Astrocyte (in vitro differentiated cells and primary cell): Measurements from ENCODE around the gene VAV2. TPM values are rescaled to one million over a fixed set of nuclear protein-coding genes. Genes with fewer than 3 reads are reported as not detected.

Experiments used
- DNase-seq: peaks from one replicate; pipeline ENCODE4 v3.0.0-alpha.2; 2010; ENCODE audit warnings: low read depth
- FAIRE-seq: peaks from 2 replicates; lab custom pipeline; 2011; peaks lifted over from hg19 to GRCh38; lab: Jason Lieb, UNC
- H2AFZ ChIP-seq: 2 replicates; pipeline ENCODE4 v1.6.0; 2012; ENCODE audit warnings: low read depth, low read length, inconsistent platforms
- H3K27ac ChIP-seq: 2 replicates; pipeline ENCODE4 v1.5.1; 2011; ENCODE audit warnings: low read depth, low read length, inconsistent platforms
- H3K27me3 ChIP-seq: 2 replicates; pipeline ENCODE4 v1.6.0; 2011; ENCODE audit warnings: low read length, inconsistent platforms; ENCODE audit not compliant: insufficient read depth
- H3K36me3 ChIP-seq: 2 replicates; pipeline ENCODE4 v1.5.1; 2011; ENCODE audit warnings: low read length, inconsistent platforms; ENCODE audit not compliant: insufficient read depth
- H3K4me1 ChIP-seq: 2 replicates; pipeline ENCODE4 v1.5.1; 2011; ENCODE audit warnings: low read length, inconsistent platforms; ENCODE audit not compliant: insufficient read depth
- H3K4me2 ChIP-seq: 2 replicates; pipeline ENCODE4 v1.6.0; 2012; ENCODE audit warnings: low read length, inconsistent platforms
- H3K4me3 ChIP-seq: 2 replicates; pipeline ENCODE4 v1.5.1; 2011; ENCODE audit warnings: low read depth, mild to moderate bottlenecking, low read length, inconsistent platforms; ENCODE audit not compliant: insufficient read depth
- H3K79me2 ChIP-seq: 2 replicates; pipeline ENCODE4 v1.6.0; 2012; ENCODE audit warnings: mild to moderate bottlenecking, low read length, inconsistent platforms; ENCODE audit not compliant: insufficient read depth
- H3K9ac ChIP-seq: 2 replicates; pipeline ENCODE4 v1.6.0; 2012; ENCODE audit warnings: mild to moderate bottlenecking, low read length, inconsistent platforms
- H3K9me3 ChIP-seq: 2 replicates; pipeline ENCODE4 v1.5.1; 2012; ENCODE audit warnings: low read depth, mild to moderate bottlenecking, low read length, inconsistent platforms; ENCODE audit not compliant: insufficient read depth
- H4K20me1 ChIP-seq: 2 replicates; pipeline ENCODE4 v1.6.0; 2012; ENCODE audit warnings: low read length, inconsistent platforms; ENCODE audit not compliant: insufficient read depth
- H3K27ac Mint-ChIP-seq: one replicate; pipeline ENCODE4 v1.8.0; 2021; ENCODE audit warnings: mild to moderate bottlenecking, mixed read lengths; ENCODE audit not compliant: unreplicated experiment
- H3K27me3 Mint-ChIP-seq: one replicate; pipeline ENCODE4 v1.8.0; 2021; ENCODE audit warnings: low read depth, mixed read lengths; ENCODE audit not compliant: unreplicated experiment
- H3K36me3 Mint-ChIP-seq: one replicate; pipeline ENCODE4 v1.8.0; 2021; ENCODE audit warnings: low read depth, mixed read lengths; ENCODE audit not compliant: unreplicated experiment
- H3K4me1 Mint-ChIP-seq: one replicate; pipeline ENCODE4 v1.8.0; 2021; ENCODE audit warnings: low read depth, mixed read lengths; ENCODE audit not compliant: unreplicated experiment
- H3K4me3 Mint-ChIP-seq: one replicate; pipeline ENCODE4 v1.8.0; 2021; ENCODE audit warnings: mild to moderate bottlenecking, moderate library complexity, mixed read lengths; ENCODE audit not compliant: unreplicated experiment
- H3K9me3 Mint-ChIP-seq: one replicate; pipeline ENCODE4 v1.8.0; 2021; ENCODE audit warnings: mild to moderate bottlenecking, mixed read lengths; ENCODE audit not compliant: unreplicated experiment
- CTCF ChIP-seq: IDR thresholded peaks from 2 replicates; pipeline ENCODE4 v1.5.1; 2011; ENCODE audit warnings: low read depth, mild to moderate bottlenecking, inconsistent platforms, low read length, moderate library complexity; ENCODE audit not compliant: insufficient read depth
- EZH2 ChIP-seq: IDR thresholded peaks from 2 replicates; pipeline ENCODE4 v1.6.1; 2012; ENCODE audit warnings: mild to moderate bottlenecking, low read length, inconsistent platforms; ENCODE audit not compliant: insufficient read depth
- total RNA-seq: library from RNA; stranded (reverse); gene quantifications from 2 replicates; pipeline ENCODE4 v1.2.1, GENCODE V29; 2021

Gene VAV2
- total RNA-seq, 1 donor from 2014 or later, result 36.5 TPM

- Histone ChIP-seq H4K20me1 (peaks cover 100% of the 10 kb centered on the region), H3K36me3 (no peaks in the 10 kb centered on the region), H2AFZ (no peak overlapping the region), H3K79me2 (peaks cover 77% of the 10 kb centered on the region), H3K4me2 (no peak overlapping the region), H3K4me1 (peaks cover 20% of the 10 kb centered on the region), H3K27me3 (no peaks in the 10 kb centered on the region), H3K9ac (no peak overlapping the region), H3K4me3 (no peak overlapping the region), H3K9me3 (no peaks in the 10 kb centered on the region), H3K27ac (no peak overlapping the region)
- Mint-ChIP-seq H3K36me3 (peaks cover 12% of the 10 kb centered on the region), H3K27ac (peak overlapping the region; percentile 53), H3K4me3 (no peak overlapping the region), H3K9me3 (no peaks in the 10 kb centered on the region), H3K4me1 (peaks cover 18% of the 10 kb centered on the region), H3K27me3 (no peaks in the 10 kb centered on the region)
- no peak for TF ChIP-seq CTCF
- TF ChIP-seq EZH2, result no peak
- no peak for DNase-seq
- FAIRE-seq, result no peak
These were observed 62.0 kb downstream of the VAV2 start for GRCh38 chr9:133930046-133930681.

GRCh38 chr9:133929599-133929998 lies 62.5 kb downstream of the VAV2 start:
- Mint-ChIP-seq H3K4me1 (peaks cover 13% of the 10 kb centered on the region), H3K9me3 (no peaks in the 10 kb centered on the region), H3K4me3 (no peak overlapping the region), H3K36me3 (peaks cover 11% of the 10 kb centered on the region), H3K27ac (peak overlapping the region; percentile 53), H3K27me3 (no peaks in the 10 kb centered on the region)
- Histone ChIP-seq H3K27me3 (no peaks in the 10 kb centered on the region), H3K4me3 (no peak overlapping the region), H2AFZ (no peak overlapping the region), H3K9me3 (no peaks in the 10 kb centered on the region), H3K27ac (no peak overlapping the region), H3K79me2 (peaks cover 81% of the 10 kb centered on the region), H3K4me2 (no peak overlapping the region), H4K20me1 (peaks cover 100% of the 10 kb centered on the region), H3K9ac (no peak overlapping the region), H3K36me3 (no peaks in the 10 kb centered on the region), H3K4me1 (peaks cover 15% of the 10 kb centered on the region)
- DNase-seq, result no peak
- FAIRE-seq, result no peak
- TF ChIP-seq EZH2 (no peak), CTCF (no peak)

- Histone ChIP-seq H3K4me2 (no peak overlapping the region), H3K79me2 (peaks cover 83% of the 10 kb centered on the region), H3K36me3 (no peaks in the 10 kb centered on the region), H4K20me1 (peaks cover 92% of the 10 kb centered on the region), H2AFZ (no peak overlapping the region), H3K27me3 (no peaks in the 10 kb centered on the region), H3K9me3 (no peaks in the 10 kb centered on the region), H3K9ac (no peak overlapping the region), H3K4me3 (no peak overlapping the region), H3K4me1 (peaks cover 9% of the 10 kb centered on the region), H3K27ac (no peak overlapping the region)
- FAIRE-seq, result no peak
- no peaks in the 10 kb centered on the region for H3K9me3 Mint-ChIP-seq
- no peak overlapping the region for H3K27ac Mint-ChIP-seq
- peaks cover 8% of the 10 kb centered on the region for H3K36me3 Mint-ChIP-seq
- H3K4me3 Mint-ChIP-seq, result no peak overlapping the region
- H3K4me1 Mint-ChIP-seq, result peaks cover 2% of the 10 kb centered on the region
- DNase-seq, result peak; percentile 31
- TF ChIP-seq EZH2 (no peak), CTCF (no peak)
- no peaks in the 10 kb centered on the region for H3K27me3 Mint-ChIP-seq
These were observed 63.8 kb downstream of the VAV2 start for GRCh38 chr9:133928248-133928764.
